Measurements from ENCODE around the gene HS3ST5.

Gene HS3ST5

GRCh38 chr6:114121913-114122662, 220.7 kb downstream of the HS3ST5 start:
- H3K9me2 ChIP-seq (replicated peaks; ENCODE audit: insufficient read depth, low read length), result no peaks in the 10 kb centered on the region
- no peaks in the 10 kb centered on the region for H3F3A ChIP-seq (ENCODE audit: insufficient read depth)
- H3K27ac ChIP-seq (ENCODE audit: low read depth, low read length), result no peak overlapping the region
- no peaks in the 10 kb centered on the region for H4K20me1 ChIP-seq (ENCODE audit: low read depth, low read length)
- H3K27me3 ChIP-seq (ENCODE audit: low read length), result no peaks in the 10 kb centered on the region
- no peak overlapping the region for H3K4me3 ChIP-seq (ENCODE audit: insufficient read depth, low read length, poor library complexity, severe bottlenecking)
- H3K9ac ChIP-seq (ENCODE audit: low read length), result no peak overlapping the region
- no peak overlapping the region for H2AFZ ChIP-seq (ENCODE audit: low read depth, low read length, severe bottlenecking)
- no peaks in the 10 kb centered on the region for H3K9me3 ChIP-seq (ENCODE audit: insufficient read depth, low read length)
- TF ChIP-seq, protein P1, sequence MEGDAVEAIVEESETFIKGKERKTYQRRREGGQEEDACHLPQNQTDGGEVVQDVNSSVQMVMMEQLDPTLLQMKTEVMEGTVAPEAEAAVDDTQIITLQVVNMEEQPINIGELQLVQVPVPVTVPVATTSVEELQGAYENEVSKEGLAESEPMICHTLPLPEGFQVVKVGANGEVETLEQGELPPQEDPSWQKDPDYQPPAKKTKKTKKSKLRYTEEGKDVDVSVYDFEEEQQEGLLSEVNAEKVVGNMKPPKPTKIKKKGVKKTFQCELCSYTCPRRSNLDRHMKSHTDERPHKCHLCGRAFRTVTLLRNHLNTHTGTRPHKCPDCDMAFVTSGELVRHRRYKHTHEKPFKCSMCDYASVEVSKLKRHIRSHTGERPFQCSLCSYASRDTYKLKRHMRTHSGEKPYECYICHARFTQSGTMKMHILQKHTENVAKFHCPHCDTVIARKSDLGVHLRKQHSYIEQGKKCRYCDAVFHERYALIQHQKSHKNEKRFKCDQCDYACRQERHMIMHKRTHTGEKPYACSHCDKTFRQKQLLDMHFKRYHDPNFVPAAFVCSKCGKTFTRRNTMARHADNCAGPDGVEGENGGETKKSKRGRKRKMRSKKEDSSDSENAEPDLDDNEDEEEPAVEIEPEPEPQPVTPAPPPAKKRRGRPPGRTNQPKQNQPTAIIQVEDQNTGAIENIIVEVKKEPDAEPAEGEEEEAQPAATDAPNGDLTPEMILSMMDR (IDR thresholded peaks at IDR 0.05; ENCODE audit: insufficient read depth, low read length, poor library complexity, severe bottlenecking), result no peak
- TF ChIP-seq EZH2phosphoT487 (conservative IDR thresholded peaks at IDR 0.05; ENCODE audit: low read length), result no peak
- no peaks in the 10 kb centered on the region for H3K79me2 ChIP-seq (ENCODE audit: insufficient read depth, low read length)
- no peaks in the 10 kb centered on the region for H3K36me3 ChIP-seq (ENCODE audit: low read length)
- H3K4me2 ChIP-seq (ENCODE audit: low read depth, low read length, poor library complexity, severe bottlenecking), result no peak overlapping the region

- Histone ChIP-seq H3K9ac (ENCODE audit: low read length) (no peak overlapping the region), H3K79me2 (ENCODE audit: insufficient read depth, low read length) (no peaks in the 10 kb centered on the region), H3K27me3 (ENCODE audit: low read length) (no peaks in the 10 kb centered on the region), H3F3A (ENCODE audit: insufficient read depth) (no peaks in the 10 kb centered on the region), H3K36me3 (ENCODE audit: low read length) (no peaks in the 10 kb centered on the region), H3K27ac (ENCODE audit: low read depth, low read length) (no peak overlapping the region), H3K4me2 (ENCODE audit: low read depth, low read length, poor library complexity, severe bottlenecking) (no peak overlapping the region), H3K9me3 (ENCODE audit: insufficient read depth, low read length) (no peaks in the 10 kb centered on the region), H4K20me1 (ENCODE audit: low read depth, low read length) (no peaks in the 10 kb centered on the region), H2AFZ (ENCODE audit: low read depth, low read length, severe bottlenecking) (no peak overlapping the region), H3K4me3 (ENCODE audit: insufficient read depth, low read length, poor library complexity, severe bottlenecking) (no peak overlapping the region), H3K9me2 (replicated peaks; ENCODE audit: insufficient read depth, low read length) (no peaks in the 10 kb centered on the region)
- no peak for TF ChIP-seq EZH2phosphoT487 (conservative IDR thresholded peaks at IDR 0.05; ENCODE audit: low read length)
- TF ChIP-seq, protein P1 (IDR thresholded peaks at IDR 0.05; ENCODE audit: insufficient read depth, low read length, poor library complexity, severe bottlenecking), result no peak
Measured at GRCh38 chr6:114119056-114119455, 223.8 kb downstream of the HS3ST5 start.

DNA sequence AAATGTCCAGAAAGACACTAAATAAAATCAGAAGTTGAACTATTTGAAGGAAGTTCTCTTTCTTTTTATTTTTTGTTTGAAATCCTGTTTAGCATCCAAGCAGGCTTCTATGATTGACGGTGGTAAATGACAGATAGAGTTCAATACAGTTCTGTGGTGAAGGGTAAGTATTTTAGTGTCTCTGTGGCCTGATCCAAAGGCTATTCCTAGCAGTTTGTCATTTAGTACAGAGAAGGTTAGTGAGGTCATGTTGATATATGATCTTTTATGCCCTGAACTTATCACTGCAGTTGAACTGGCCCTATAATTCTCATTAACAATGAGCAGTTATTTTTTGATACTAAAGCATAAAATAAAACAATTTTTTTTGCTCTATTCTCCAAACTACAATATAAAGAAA, 227.2 kb downstream of the HS3ST5 start:
- no peaks in the 10 kb centered on the region for H3K27me3 ChIP-seq (ENCODE audit: low read length)
- no peak overlapping the region for H3K4me2 ChIP-seq (ENCODE audit: low read depth, low read length, poor library complexity, severe bottlenecking)
- no peaks in the 10 kb centered on the region for H3F3A ChIP-seq (ENCODE audit: insufficient read depth)
- H2AFZ ChIP-seq (ENCODE audit: low read depth, low read length, severe bottlenecking), result no peak overlapping the region
- H3K79me2 ChIP-seq (ENCODE audit: insufficient read depth, low read length), result no peaks in the 10 kb centered on the region
- H3K36me3 ChIP-seq (ENCODE audit: low read length), result no peaks in the 10 kb centered on the region
- TF ChIP-seq, protein P1 (IDR thresholded peaks at IDR 0.05; ENCODE audit: insufficient read depth, low read length, poor library complexity, severe bottlenecking), result no peak
- H3K9me2 ChIP-seq (replicated peaks; ENCODE audit: insufficient read depth, low read length), result no peaks in the 10 kb centered on the region
- H3K4me3 ChIP-seq (ENCODE audit: insufficient read depth, low read length, poor library complexity, severe bottlenecking), result no peak overlapping the region
- no peak overlapping the region for H3K27ac ChIP-seq (ENCODE audit: low read depth, low read length)
- no peaks in the 10 kb centered on the region for H4K20me1 ChIP-seq (ENCODE audit: low read depth, low read length)
- H3K9ac ChIP-seq (ENCODE audit: low read length), result no peak overlapping the region
- H3K9me3 ChIP-seq (ENCODE audit: insufficient read depth, low read length), result no peaks in the 10 kb centered on the region

Measured in SU-DHL-6 (cell line).